Vagina (tissue), 2 donors: ENCODE measurements around the gene CYP27B1. TPM values are rescaled to one million over a fixed set of nuclear protein-coding genes. Genes with fewer than 3 reads are reported as not detected.

Experiments used
- DNase-seq, 2 donors: peaks; one replicate each; pipeline ENCODE4 v3.0.0-alpha.2; 2017; ENCODE audit errors: extremely low spot score in 2 of 2
- H3K27ac ChIP-seq: fragments of 200-600 bp; sonication (generic); one replicate; pipeline ENCODE4 v1.5.1; 2019
- H3K27me3 ChIP-seq: fragments of 200-600 bp; sonication (generic); one replicate; pipeline ENCODE4 v1.5.1; 2019
- H3K36me3 ChIP-seq, 2 donors: fragments of 200-600 bp; sonication (generic); one replicate each; pipeline ENCODE4 v1.5.1; 2017 to 2019
- H3K4me1 ChIP-seq: fragments of 200-600 bp; sonication (generic); one replicate; pipeline ENCODE4 v1.5.1; 2019
- H3K4me3 ChIP-seq, 2 donors: fragments of 200-600 bp; sonication (generic); 1 replicate in 1 of 2; 2 replicates in 1 of 2; pipeline ENCODE4 v1.5.1; 2016 to 2019
- H3K9me3 ChIP-seq: fragments of 200-600 bp; sonication (generic); one replicate; pipeline ENCODE4 v1.5.1; 2019
- CTCF ChIP-seq, 3 experiments: fragments of 450-650 bp in 2 of 3; fragments of 200-600 bp in 1 of 3; sonication (generic) in 1 of 3; IDR thresholded peaks; one replicate each; pipeline ENCODE4 v1.5.1; 2017 to 2019; ENCODE audit warnings: antibody characterized with exemption in 3 of 3, mild to moderate bottlenecking in 2 of 3, moderate library complexity in 2 of 3
- POLR2A ChIP-seq, 2 donors: fragments of 450-650 bp; IDR thresholded peaks; one replicate each; pipeline ENCODE4 v1.6.1; 2017; ENCODE audit warnings: antibody characterized with exemption in 2 of 2, mild to moderate bottlenecking in 2 of 2, moderate library complexity in 2 of 2
- POLR2AphosphoS5 ChIP-seq, 2 donors: sonication (generic); formaldehyde crosslinking; IDR thresholded peaks; one replicate each; pipeline ENCODE4 v1.9.0; 2017; ENCODE audit warnings: antibody characterized with exemption in 2 of 2, mild to moderate bottlenecking in 2 of 2, low read depth in 1 of 2; ENCODE audit not compliant: insufficient read depth in 1 of 2
- intact Hi-C: fragments of 100-400 bp; cut with DNase I; formaldehyde crosslinking; loops from one replicate; pipeline ENCODE4 v1.15.1; 2023
- microRNA-seq: library from miRNA; unstranded; fragments of <30 nt; microRNA quantifications from one replicate; pipeline ENCODE4, GENCODE V29; 2017; ENCODE audit warnings: borderline number of aligned reads, borderline replicate concordance
- small RNA-seq: library from RNA; depleted of rRNA; stranded (forward); fragments of <200 nt; gene quantifications from one replicate; pipeline ENCODE3, GENCODE V24; 2016
- total RNA-seq: library from RNA; depleted of rRNA; stranded (reverse); fragments of >200 nt; gene quantifications from one replicate; pipeline ENCODE4 v1.2.3, GENCODE V29; 2016

Gene CYP27B1
- total RNA-seq, 1 donor from 2014 or later, result 1.7 TPM

GRCh38 chr12:57712701-57713100 lies 54.2 kb downstream of the CYP27B1 start:
- TF ChIP-seq POLR2AphosphoS5 (IDR thresholded peaks at IDR 0.05; ENCODE audit: insufficient read depth in 1 of 2, low read depth in 1 of 2) (no peak), POLR2A (IDR thresholded peaks at IDR 0.05) (no peak), CTCF (IDR thresholded peaks at IDR 0.05) (no peak)
- intact Hi-C loops, result no loop called here
- Histone ChIP-seq H3K27ac (no peak overlapping the region), H3K27me3 (no peaks in the 10 kb centered on the region), H3K9me3 (no peaks in the 10 kb centered on the region), H3K4me1 (no peaks in the 10 kb centered on the region), H3K36me3 (peaks cover 0 to 27% of the 10 kb centered on the region in 2 donors), H3K4me3 (no peak overlapping the region)
- peak in 1 of 2 donors; percentile 8 for DNase-seq

Small RNA genes lying within 50 kb of the gene (microRNA-seq; reads per million reads assigned to microRNA genes)
- gene MIR6759, result not detected

Small RNA genes lying within 50 kb of the gene (small RNA-seq; reads per million reads assigned to genes)
- not detected for gene RNU6-1083P

Other genes with a start within 250 kb of the CYP27B1 start
- 25.0 TPM for gene DDIT3, start 246.6 kb downstream of the CYP27B1 start, total RNA-seq
- 26.8 TPM for gene MBD6, start 244.3 kb downstream of the CYP27B1 start, total RNA-seq
- gene DCTN2, start 219.9 kb downstream of the CYP27B1 start, total RNA-seq, result 131 TPM
- 4.4 TPM for gene KIF5A, start 217.0 kb downstream of the CYP27B1 start, total RNA-seq
- 16.7 TPM for gene PIP4K2C, start 175.9 kb downstream of the CYP27B1 start, total RNA-seq
- 22.1 TPM for gene DTX3, start 162.3 kb downstream of the CYP27B1 start, total RNA-seq
- gene ARHGEF25, start 155.6 kb downstream of the CYP27B1 start, total RNA-seq, result 28.7 TPM
- gene B4GALNT1, start 133.9 kb downstream of the CYP27B1 start, total RNA-seq, result 7.6 TPM
- gene OS9, start 72.9 kb downstream of the CYP27B1 start, total RNA-seq, result 105 TPM
- gene AGAP2, start 28.3 kb downstream of the CYP27B1 start, total RNA-seq, result 1.5 TPM
- gene TSPAN31, start 22.0 kb downstream of the CYP27B1 start, total RNA-seq, result 67.0 TPM
- gene CDK4, start 14.8 kb downstream of the CYP27B1 start, total RNA-seq, result 102 TPM
- 8.3 TPM for gene MARCHF9, start 12.0 kb downstream of the CYP27B1 start, total RNA-seq
- gene METTL1, start 5.0 kb upstream of the CYP27B1 start, total RNA-seq, result 10.8 TPM
- gene EEF1AKMT3, start 5.5 kb upstream of the CYP27B1 start, total RNA-seq, result 9.3 TPM
- 17.9 TPM for gene TSFM, start 15.7 kb upstream of the CYP27B1 start, total RNA-seq
- 5.2 TPM for gene AVIL, start 51.7 kb upstream of the CYP27B1 start, total RNA-seq
- 108 TPM for gene CTDSP2, start 79.7 kb upstream of the CYP27B1 start, total RNA-seq
- 31.9 TPM for gene ATP23, start 174.5 kb upstream of the CYP27B1 start, total RNA-seq